Measurements from ENCODE around the gene ZNF625. TPM values are rescaled to one million over a fixed set of nuclear protein-coding genes. Genes with fewer than 3 reads are reported as not detected.

ZNF625 gene
- polyA plus RNA-seq, 1 of the 3 experiments (the other 2 are of a cell fraction): 1.9 TPM

GRCh38 chr19:12198136-12198535 lies 41.6 kb upstream of the ZNF625 start:
- no peak for TF ChIP-seq CHD2 (IDR thresholded peaks at IDR 0.05; ENCODE audit: low read length, partially characterized antibody)
- TF ChIP-seq MEF2A (IDR thresholded peaks at IDR 0.05; ENCODE audit: borderline replicate concordance, low read depth): no peak
- TF ChIP-seq USF1 (IDR thresholded peaks at IDR 0.05; ENCODE audit: borderline replicate concordance, low read depth): no peak
- no peak for TF ChIP-seq SMC3 (IDR thresholded peaks at IDR 0.05; ENCODE audit: low read depth, low read length)
- no peak for TF ChIP-seq RCOR1 (IDR thresholded peaks at IDR 0.05; ENCODE audit: low read length)
- TF ChIP-seq IRF3 (IDR thresholded peaks at IDR 0.05; ENCODE audit: low read depth, low read length): no peak
- TF ChIP-seq GATA2 (CRISPR knock-in tag; IDR thresholded peaks at IDR 0.05): no peak
- no peak for TF ChIP-seq PBX3 (IDR thresholded peaks at IDR 0.05)
- TF ChIP-seq JUND (IDR thresholded peaks at IDR 0.05): no peak
- no peak for TF ChIP-seq RXRA (IDR thresholded peaks at IDR 0.05; ENCODE audit: borderline replicate concordance, low read depth)
- no peak for TF ChIP-seq RAD21 (IDR thresholded peaks at IDR 0.05; ENCODE audit: low read length)
- no peak for TF ChIP-seq NRF1 (IDR thresholded peaks at IDR 0.05; ENCODE audit: low read depth, low read length)
- no peak for TF ChIP-seq FOSL2 (IDR thresholded peaks at IDR 0.05; ENCODE audit: borderline replicate concordance, low read depth)
- no peak for TF ChIP-seq EZH2phosphoT487 (IDR thresholded peaks at IDR 0.05; ENCODE audit: borderline replicate concordance, low read depth)
- H3K79me2 ChIP-seq (ENCODE audit: insufficient read depth): no peaks in the 10 kb centered on the region
- no peaks in the 10 kb centered on the region for H4K20me1 ChIP-seq (ENCODE audit: insufficient read depth)
- no peak for DNase-seq
- peaks cover 0 to 2% of the 10 kb centered on the region in 2 experiments for H3K36me3 ChIP-seq (replicated peaks in 1 of 2; ENCODE audit: control insufficient read depth in 1 of 2, insufficient read depth in 2 of 2, low read length in 1 of 2)
- POLR2A ChIA-PET: no interaction called here
- CTCF ChIA-PET: no interaction called here
- no peak overlapping the region for H3K9ac ChIP-seq
- no peak overlapping the region for H3K27ac ChIP-seq (ENCODE audit: low read depth in 2 of 2, low read length in 1 of 2)
- H3K9me3 ChIP-seq: peaks cover 15% of the 10 kb centered on the region
- peaks cover 4% of the 10 kb centered on the region for H3F3A ChIP-seq (replicated peaks; ENCODE audit: insufficient read depth)
- H3K9me2 ChIP-seq: no peaks in the 10 kb centered on the region
- no peak overlapping the region for H3K4me2 ChIP-seq
- no peak overlapping the region for H2AFZ ChIP-seq (ENCODE audit: low read depth)
- H3K4me1 ChIP-seq (ENCODE audit: control insufficient read depth in 1 of 2, insufficient read depth in 2 of 2, low read depth in 1 of 2, low read length in 1 of 2): no peaks in the 10 kb centered on the region; a peak in 1 of 4 replicates
- H3K27me3 ChIP-seq (ENCODE audit: insufficient read depth): no peaks in the 10 kb centered on the region
- H3K4me3 ChIP-seq (ENCODE audit: low read depth in 2 of 2, low read length in 1 of 2): no peak overlapping the region

All from SK-N-SH (cell line).